Lower lobe of right lung (tissue), 2 donors: Measurements from ENCODE around the gene EDN1. TPM values are rescaled to one million over a fixed set of nuclear protein-coding genes. Genes with fewer than 3 reads are reported as not detected.

Source experiments
- ATAC-seq, 2 donors: fragments of 200-7000 bp; cut with Tn5 transposase; one replicate each; pipeline ENCODE4 v1.9.1; 2020 to 2022; ENCODE audit warnings: mild to moderate bottlenecking in 2 of 2, moderate library complexity in 2 of 2
- DNase-seq: peaks from one replicate; pipeline ENCODE4 v3.0.0-alpha.2; 2020
- H3K27ac ChIP-seq: fragments of 200-600 bp; one replicate; pipeline ENCODE4 v1.8.0; 2022
- H3K27me3 ChIP-seq: fragments of 200-600 bp; one replicate; pipeline ENCODE4 v1.8.0; 2022; ENCODE audit warnings: low read depth
- H3K36me3 ChIP-seq: fragments of 200-600 bp; one replicate; pipeline ENCODE4 v1.8.0; 2022; ENCODE audit warnings: mild to moderate bottlenecking
- H3K4me1 ChIP-seq: fragments of 200-600 bp; one replicate; pipeline ENCODE4 v1.8.0; 2022
- H3K4me3 ChIP-seq: fragments of 200-600 bp; one replicate; pipeline ENCODE4 v1.8.0; 2022; ENCODE audit warnings: mild to moderate bottlenecking
- H3K9me3 ChIP-seq: fragments of 200-600 bp; one replicate; pipeline ENCODE4 v1.8.0; 2022
- intact Hi-C: fragments of 100-400 bp; cut with DNase I; formaldehyde crosslinking; loops from one replicate; pipeline ENCODE4 v1.11.0; 2022
- total RNA-seq: library from RNA; stranded (reverse); fragmentation: NEBNext Ultra II Directional; extraction: Animal tissue kit (Norgen Biotek cat#: 25700); gene quantifications from one replicate; pipeline ENCODE4 v1.2.1, GENCODE V29; 2021
- TF ChIP-seq, protein P1 (sequence below): fragments of 200-600 bp; IDR thresholded peaks from one replicate; pipeline ENCODE4 v1.8.0; 2022; ENCODE audit warnings: antibody characterized with exemption, mild to moderate bottlenecking
- donor health status: DM: no; HTN: yes; CAD: no; lungs with severe emphysema.

Gene EDN1
- total RNA-seq, 1 donor from 2014 or later: 61.2 TPM

DNA sequence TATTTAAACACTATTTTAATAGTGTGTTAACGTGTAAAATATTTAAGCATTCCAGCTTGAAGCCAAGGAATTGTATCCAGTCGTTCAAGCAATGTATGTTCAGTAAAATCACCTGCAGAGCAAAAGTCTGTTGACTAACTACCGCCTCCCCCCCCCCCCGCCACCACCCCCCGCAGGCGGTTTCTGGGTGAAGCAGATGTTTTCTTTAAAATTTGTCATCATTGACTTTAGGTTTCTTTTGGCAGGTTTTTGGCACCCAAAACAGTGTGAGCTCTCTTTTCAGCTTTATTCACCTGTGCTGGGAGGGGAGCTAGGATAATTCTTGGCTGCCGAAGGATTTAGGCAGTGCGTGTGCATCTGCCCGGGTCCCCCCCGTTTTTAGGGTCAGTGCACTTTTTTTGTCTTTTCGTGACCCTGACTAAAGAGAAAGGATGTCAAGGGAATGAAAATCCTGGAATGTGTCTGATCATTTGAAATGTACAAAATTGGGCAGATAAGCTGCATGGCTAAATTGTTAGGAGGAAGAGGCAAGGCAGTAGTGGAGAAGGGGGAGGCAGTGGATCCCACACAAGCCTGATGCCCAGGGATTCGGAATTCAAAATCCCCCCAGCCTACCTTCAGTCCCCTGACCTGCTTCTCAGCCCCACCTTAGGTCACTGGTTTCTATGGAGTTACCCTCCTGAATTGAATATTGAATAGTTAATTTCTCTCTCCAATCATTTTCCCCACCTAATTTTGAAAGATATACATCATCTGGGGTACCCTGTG lies 1.1 kb downstream of the EDN1 start:
- peaks cover 48% of the 10 kb centered on the region for H3K4me1 ChIP-seq
- H3K27me3 ChIP-seq: peaks cover 16% of the 10 kb centered on the region
- ATAC-seq (no peak), DNase-seq (no peak)
- no peaks in the 10 kb centered on the region for H3K9me3 ChIP-seq
- peak overlapping the region; percentile 83 for H3K27ac ChIP-seq
- peaks cover 15% of the 10 kb centered on the region for H3K36me3 ChIP-seq
- H3K4me3 ChIP-seq: peak overlapping the region; percentile 56
- intact Hi-C loops: no loop called here
- TF ChIP-seq, protein P1, sequence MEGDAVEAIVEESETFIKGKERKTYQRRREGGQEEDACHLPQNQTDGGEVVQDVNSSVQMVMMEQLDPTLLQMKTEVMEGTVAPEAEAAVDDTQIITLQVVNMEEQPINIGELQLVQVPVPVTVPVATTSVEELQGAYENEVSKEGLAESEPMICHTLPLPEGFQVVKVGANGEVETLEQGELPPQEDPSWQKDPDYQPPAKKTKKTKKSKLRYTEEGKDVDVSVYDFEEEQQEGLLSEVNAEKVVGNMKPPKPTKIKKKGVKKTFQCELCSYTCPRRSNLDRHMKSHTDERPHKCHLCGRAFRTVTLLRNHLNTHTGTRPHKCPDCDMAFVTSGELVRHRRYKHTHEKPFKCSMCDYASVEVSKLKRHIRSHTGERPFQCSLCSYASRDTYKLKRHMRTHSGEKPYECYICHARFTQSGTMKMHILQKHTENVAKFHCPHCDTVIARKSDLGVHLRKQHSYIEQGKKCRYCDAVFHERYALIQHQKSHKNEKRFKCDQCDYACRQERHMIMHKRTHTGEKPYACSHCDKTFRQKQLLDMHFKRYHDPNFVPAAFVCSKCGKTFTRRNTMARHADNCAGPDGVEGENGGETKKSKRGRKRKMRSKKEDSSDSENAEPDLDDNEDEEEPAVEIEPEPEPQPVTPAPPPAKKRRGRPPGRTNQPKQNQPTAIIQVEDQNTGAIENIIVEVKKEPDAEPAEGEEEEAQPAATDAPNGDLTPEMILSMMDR: no peak

DNA sequence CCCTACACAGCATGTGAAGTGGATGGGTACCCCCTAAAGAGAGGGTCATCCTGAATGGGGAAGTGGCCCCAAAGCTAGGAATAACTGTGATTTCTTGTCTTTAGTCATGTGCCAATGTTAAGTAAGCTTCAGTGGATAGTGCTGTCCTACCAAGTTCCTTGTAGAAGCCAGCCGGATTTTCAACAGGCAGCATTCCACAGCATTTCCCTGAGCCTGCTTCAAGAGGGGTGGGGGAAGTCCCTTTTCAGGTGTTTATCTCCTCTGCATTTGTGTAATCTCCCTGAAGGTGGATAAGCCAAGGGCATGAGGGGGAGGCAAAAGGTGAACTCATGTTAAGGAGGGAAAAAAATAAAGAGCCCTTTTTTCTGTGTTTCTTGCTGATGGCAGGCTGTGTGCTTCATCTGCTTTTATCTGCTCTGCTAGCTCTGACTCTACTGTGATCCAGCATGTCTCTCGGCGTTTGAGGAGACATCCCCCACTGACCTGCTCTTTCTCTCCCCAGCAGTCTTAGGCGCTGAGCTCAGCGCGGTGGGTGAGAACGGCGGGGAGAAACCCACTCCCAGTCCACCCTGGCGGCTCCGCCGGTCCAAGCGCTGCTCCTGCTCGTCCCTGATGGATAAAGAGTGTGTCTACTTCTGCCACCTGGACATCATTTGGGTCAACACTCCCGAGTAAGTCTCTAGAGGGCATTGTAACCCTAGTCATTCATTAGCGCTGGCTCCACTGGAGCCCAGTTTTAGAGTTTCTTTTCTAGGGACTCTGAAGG lies 1.9 kb downstream of the EDN1 start:
- Histone ChIP-seq H3K4me1 (peaks cover 40% of the 10 kb centered on the region), H3K27me3 (peaks cover 16% of the 10 kb centered on the region), H3K9me3 (no peaks in the 10 kb centered on the region), H3K36me3 (peaks cover 20% of the 10 kb centered on the region), H3K27ac (peak overlapping the region; percentile 83), H3K4me3 (peak overlapping the region; percentile 56)
- TF ChIP-seq, protein P1: no peak
- intact Hi-C loops: no loop called here
- DNase-seq: no peak
- ATAC-seq: peak; percentile 37 to 43

DNA sequence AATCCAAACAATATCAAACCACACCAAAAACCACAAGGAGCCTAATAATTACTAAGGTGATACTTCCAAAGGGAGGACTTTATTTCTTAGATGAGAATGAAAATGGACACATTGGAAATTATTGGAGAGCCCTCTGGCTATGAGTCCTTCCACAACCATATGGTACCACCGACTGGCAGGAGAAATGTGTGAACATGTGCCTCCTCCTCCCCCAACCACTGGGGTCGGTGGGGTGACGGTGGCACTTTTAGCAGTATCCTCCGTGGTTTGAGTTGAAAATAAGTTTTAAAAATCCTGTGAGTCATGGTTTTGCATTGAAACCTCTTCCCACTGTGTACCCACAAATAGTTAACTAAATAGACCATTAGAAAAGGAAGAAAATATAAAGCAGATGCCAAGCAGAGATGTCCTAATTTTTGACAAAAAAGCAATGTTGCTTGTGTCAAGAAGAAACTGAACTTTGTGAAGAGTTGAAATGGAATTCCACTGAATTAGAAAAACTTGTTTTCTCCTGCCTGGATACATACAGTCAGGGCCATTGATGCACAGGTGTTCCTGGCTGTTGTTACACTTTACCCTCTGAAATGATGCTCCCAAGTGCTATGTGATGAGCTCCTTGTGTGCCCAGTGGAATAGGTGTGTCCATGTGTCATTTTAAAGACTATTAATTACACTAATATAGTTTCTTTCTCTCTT lies 3.2 kb downstream of the EDN1 start:
- peaks cover 27% of the 10 kb centered on the region for H3K36me3 ChIP-seq
- H3K27ac ChIP-seq: peak overlapping the region; percentile 48
- peak overlapping the region; percentile 56 for H3K4me3 ChIP-seq
- no peaks in the 10 kb centered on the region for H3K9me3 ChIP-seq
- peaks cover 40% of the 10 kb centered on the region for H3K4me1 ChIP-seq
- no peak for ATAC-seq
- peaks cover 16% of the 10 kb centered on the region for H3K27me3 ChIP-seq
- no peak for DNase-seq
- intact Hi-C loops: no loop called here
- TF ChIP-seq, protein P1: no peak

DNA sequence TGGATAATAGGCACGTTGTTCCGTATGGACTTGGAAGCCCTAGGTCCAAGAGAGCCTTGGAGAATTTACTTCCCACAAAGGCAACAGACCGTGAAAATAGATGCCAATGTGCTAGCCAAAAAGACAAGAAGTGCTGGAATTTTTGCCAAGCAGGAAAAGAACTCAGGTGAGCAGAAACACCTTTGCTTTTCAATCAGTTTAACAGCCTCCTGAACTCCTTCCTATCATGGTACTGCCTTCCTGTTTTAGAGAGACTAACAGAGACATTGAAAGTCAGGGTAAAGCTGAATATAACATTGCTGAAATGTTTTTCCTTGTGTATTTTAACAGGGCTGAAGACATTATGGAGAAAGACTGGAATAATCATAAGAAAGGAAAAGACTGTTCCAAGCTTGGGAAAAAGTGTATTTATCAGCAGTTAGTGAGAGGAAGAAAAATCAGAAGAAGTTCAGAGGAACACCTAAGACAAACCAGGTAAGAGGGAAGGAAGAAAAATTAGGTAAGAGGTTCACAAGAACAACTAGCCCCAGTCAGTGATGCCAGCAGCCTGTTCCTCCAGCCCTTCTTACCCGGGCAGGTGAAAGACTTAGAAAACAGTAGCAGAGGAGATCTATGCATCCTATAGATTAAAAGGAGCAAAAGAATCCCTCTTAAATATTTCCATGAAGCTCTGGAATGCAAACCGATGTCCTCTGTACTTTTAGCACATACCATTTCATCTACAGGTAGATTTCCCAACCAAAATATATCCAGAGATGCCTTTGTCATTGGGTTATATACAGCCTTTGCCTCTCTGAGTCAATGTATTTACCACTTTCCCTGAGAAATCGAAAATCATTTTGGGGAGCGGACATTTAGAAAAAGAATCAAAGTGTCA lies 4.0 kb downstream of the EDN1 start:
- intact Hi-C loops: no loop called here
- peaks cover 16% of the 10 kb centered on the region for H3K27me3 ChIP-seq
- peak overlapping the region; percentile 56 for H3K4me3 ChIP-seq
- H3K9me3 ChIP-seq: no peaks in the 10 kb centered on the region
- peaks cover 32% of the 10 kb centered on the region for H3K4me1 ChIP-seq
- peaks cover 27% of the 10 kb centered on the region for H3K36me3 ChIP-seq
- no peak for ATAC-seq
- DNase-seq: no peak
- TF ChIP-seq, protein P1: no peak
- peak overlapping the region; percentile 48 for H3K27ac ChIP-seq
